ENCODE data around the gene DOCK11.

- TF ChIP-seq EZH2 (IDR thresholded peaks at IDR 0.05; ENCODE audit: insufficient read depth, poor library complexity, severe bottlenecking) (no peak), EZH2phosphoT487 (IDR thresholded peaks at IDR 0.05; ENCODE audit: insufficient read depth, low read depth) (no peak)
Measured at GRCh38 chrX:118682258-118683014, 186.8 kb downstream of the DOCK11 start.
